COR-L47 (cell line): ENCODE measurements around the gene SMYD4.

Source experiments
- DNase-seq: peaks from one replicate; lab custom pipeline; 2025; lab: John Stamatoyannopoulos, UW

Gene SMYD4

DNA sequence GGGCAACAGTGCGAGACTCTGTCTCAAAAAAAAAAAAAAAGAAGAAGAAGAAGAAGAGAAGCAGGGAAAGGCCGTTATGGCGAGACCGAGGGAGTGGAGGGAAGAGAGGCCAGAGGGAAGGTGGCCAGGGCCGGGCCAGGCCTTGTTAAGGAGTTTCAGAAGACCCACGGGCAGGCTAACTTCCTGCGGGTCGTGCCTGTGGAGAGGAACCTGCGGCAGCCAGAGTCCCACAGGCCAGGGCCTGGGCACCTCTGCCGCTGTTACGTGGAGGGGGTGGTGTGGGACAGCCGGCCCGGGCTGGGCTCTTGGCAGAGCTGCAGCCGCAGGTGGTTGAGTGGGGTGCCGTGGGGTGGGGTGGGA is 99.8 kb downstream of the SMYD4 start:
- no peak for DNase-seq
